Measurements from ENCODE around the gene PLCB4. TPM values are rescaled to one million over a fixed set of nuclear protein-coding genes. Genes with fewer than 3 reads are reported as not detected.

PLCB4 gene
- polyA plus RNA-seq, 1 donor (not counting 4 experiments of a cell fraction or from before 2014, with no cell fraction given) = 4.1 TPM

GRCh38 chr20:9121211-9121610 lies 52.3 kb downstream of the PLCB4 start:
- dilution Hi-C loops (cut with MboI; ENCODE audit: extremely low pct_ligation_motif_present, low sequenced_read_pairs) = no loop called here
- no peaks in the 10 kb centered on the region for H3K27me3 ChIP-seq (ENCODE audit: control insufficient read depth, extremely low read depth, insufficient read depth, low read length)
- H4K20me1 ChIP-seq (ENCODE audit: control insufficient read depth, extremely low read depth, insufficient read depth, low read length) = no peaks in the 10 kb centered on the region
- FAIRE-seq (no peak), DNase-seq (ENCODE audit: low read depth, low spot score) (no peak)
- H3K9me1 ChIP-seq (ENCODE audit: control insufficient read depth, extremely low read depth, insufficient read depth, low read length) = no peaks in the 10 kb centered on the region
- no peak overlapping the region for H3K9ac ChIP-seq (ENCODE audit: control insufficient read depth, extremely low read depth, insufficient read depth, low read length)
- no peaks in the 10 kb centered on the region for H3K36me3 ChIP-seq (ENCODE audit: control insufficient read depth in 2 of 2, extremely low read depth in 1 of 2, insufficient read depth in 2 of 2, low read length in 2 of 2)
- no peaks in the 10 kb centered on the region for H3K79me2 ChIP-seq (ENCODE audit: control insufficient read depth, insufficient read depth, low read length)
- TF ChIP-seq CTCF (optimal IDR thresholded peaks at IDR 0.05 in 1 of 3, IDR thresholded peaks at IDR 0.05 in 1 of 3, conservative IDR thresholded peaks at IDR 0.05 in 1 of 3; ENCODE audit: extremely low read depth in 1 of 3, insufficient read depth in 2 of 3, low read length in 3 of 3) (no peak), EZH2 (IDR thresholded peaks at IDR 0.05; ENCODE audit: low read length) (no peak)
- no peaks in the 10 kb centered on the region for H3K4me1 ChIP-seq (ENCODE audit: control insufficient read depth, extremely low read depth, insufficient read depth, low read length)
- no peak overlapping the region for H3K4me2 ChIP-seq (ENCODE audit: control insufficient read depth, extremely low read depth, insufficient read depth, low read depth, low read length)
- no peak overlapping the region for H2AFZ ChIP-seq (ENCODE audit: control insufficient read depth, low read length)
- H3K27ac ChIP-seq (ENCODE audit: control insufficient read depth, insufficient read depth, low read length) = no peak overlapping the region
- no peak overlapping the region for H3K4me3 ChIP-seq (ENCODE audit: control insufficient read depth in 2 of 3, extremely low read depth in 1 of 3, insufficient read depth in 2 of 3, low read depth in 1 of 3, low read length in 3 of 3)
- no peaks in the 10 kb centered on the region for H3K9me3 ChIP-seq (ENCODE audit: control insufficient read depth, low read depth, low read length)

GRCh38 chr20:9122571-9122970 lies 53.7 kb downstream of the PLCB4 start:
- Histone ChIP-seq H3K9me3 (ENCODE audit: control insufficient read depth, low read depth, low read length) (no peaks in the 10 kb centered on the region), H3K36me3 (ENCODE audit: control insufficient read depth in 2 of 2, extremely low read depth in 1 of 2, insufficient read depth in 2 of 2, low read length in 2 of 2) (no peaks in the 10 kb centered on the region), H3K27me3 (ENCODE audit: control insufficient read depth, extremely low read depth, insufficient read depth, low read length) (no peaks in the 10 kb centered on the region), H3K4me1 (ENCODE audit: control insufficient read depth, extremely low read depth, insufficient read depth, low read length) (no peaks in the 10 kb centered on the region), H4K20me1 (ENCODE audit: control insufficient read depth, extremely low read depth, insufficient read depth, low read length) (no peaks in the 10 kb centered on the region), H3K4me3 (ENCODE audit: control insufficient read depth in 2 of 3, extremely low read depth in 1 of 3, insufficient read depth in 2 of 3, low read depth in 1 of 3, low read length in 3 of 3) (no peak overlapping the region), H3K27ac (ENCODE audit: control insufficient read depth, insufficient read depth, low read length) (no peak overlapping the region), H3K4me2 (ENCODE audit: control insufficient read depth, extremely low read depth, insufficient read depth, low read depth, low read length) (no peak overlapping the region), H3K79me2 (ENCODE audit: control insufficient read depth, insufficient read depth, low read length) (no peaks in the 10 kb centered on the region), H3K9me1 (ENCODE audit: control insufficient read depth, extremely low read depth, insufficient read depth, low read length) (no peaks in the 10 kb centered on the region), H2AFZ (ENCODE audit: control insufficient read depth, low read length) (no peak overlapping the region), H3K9ac (ENCODE audit: control insufficient read depth, extremely low read depth, insufficient read depth, low read length) (no peak overlapping the region)
- dilution Hi-C loops (cut with MboI; ENCODE audit: extremely low pct_ligation_motif_present, low sequenced_read_pairs) = no loop called here
- TF ChIP-seq CTCF (optimal IDR thresholded peaks at IDR 0.05 in 1 of 3, IDR thresholded peaks at IDR 0.05 in 1 of 3, conservative IDR thresholded peaks at IDR 0.05 in 1 of 3; ENCODE audit: extremely low read depth in 1 of 3, insufficient read depth in 2 of 3, low read length in 3 of 3) (no peak), EZH2 (IDR thresholded peaks at IDR 0.05; ENCODE audit: low read length) (no peak)
- FAIRE-seq = no peak
- DNase-seq (ENCODE audit: low read depth, low spot score) = no peak
